Loucy (cell line): Measurements from ENCODE around the gene CYTH4.

Source experiments
- H2AFZ ChIP-seq: fragments of 200-600 bp; sonication (generic); 2 replicates; pipeline ENCODE4 v1.6.0; 2016; ENCODE audit warnings: antibody characterized with exemption, mild to moderate bottlenecking, low read length, moderate library complexity
- H3F3A ChIP-seq: fragments of 200-600 bp; 2 replicates; pipeline ENCODE4 v1.6.0; 2016; ENCODE audit warnings: antibody characterized with exemption, low read depth, mild to moderate bottlenecking
- H3K27me3 ChIP-seq: fragments of 200-600 bp; sonication (generic); 2 replicates; pipeline ENCODE4 v1.6.1; 2014; ENCODE audit warnings: low read length, mild to moderate bottlenecking; ENCODE audit not compliant: insufficient read depth, poor library complexity, severe bottlenecking
- H3K36me3 ChIP-seq: fragments of 200-600 bp; sonication (generic); 2 replicates; pipeline ENCODE4 v1.6.1; 2016; ENCODE audit warnings: low read length; ENCODE audit not compliant: insufficient read depth
- H3K4me1 ChIP-seq: fragments of 200-600 bp; sonication (generic); 2 replicates; pipeline ENCODE4 v1.5.1; 2014; ENCODE audit warnings: low read length, mild to moderate bottlenecking; ENCODE audit not compliant: insufficient read depth, poor library complexity, severe bottlenecking
- H3K4me2 ChIP-seq: fragments of 200-600 bp; sonication (generic); 2 replicates; pipeline ENCODE4 v1.6.0; 2014; ENCODE audit warnings: antibody characterized with exemption, low read length, low read depth, mild to moderate bottlenecking; ENCODE audit not compliant: poor library complexity, severe bottlenecking
- H3K4me3 ChIP-seq: fragments of 200-600 bp; sonication (generic); 2 replicates; pipeline ENCODE4 v1.5.1; 2014; ENCODE audit warnings: low read length, mild to moderate bottlenecking, mixed read lengths; ENCODE audit not compliant: poor library complexity, severe bottlenecking
- H3K79me2 ChIP-seq: fragments of 200-600 bp; sonication (generic); 2 replicates; pipeline ENCODE4 v1.6.1; 2014; ENCODE audit warnings: low read length; ENCODE audit not compliant: insufficient read depth
- H3K9ac ChIP-seq: fragments of 200-600 bp; sonication (generic); 2 replicates; pipeline ENCODE4 v1.6.0; 2014; ENCODE audit warnings: mild to moderate bottlenecking, low read depth, low read length, moderate library complexity; ENCODE audit not compliant: poor library complexity, severe bottlenecking
- H3K9me2 ChIP-seq: fragments of 200-600 bp; sonication (generic); replicated peaks from 2 replicates; pipeline ENCODE4 v1.6.1; 2016; ENCODE audit warnings: low read depth, low read length, mixed read lengths
- H3K9me3 ChIP-seq: fragments of 200-600 bp; sonication (generic); 2 replicates; pipeline ENCODE4 v1.6.1; 2014; ENCODE audit warnings: mild to moderate bottlenecking, antibody characterized with exemption, low read length, low read depth; ENCODE audit not compliant: insufficient read depth
- H4K20me1 ChIP-seq: fragments of 200-600 bp; sonication (generic); 2 replicates; pipeline ENCODE4 v1.6.0; 2014; ENCODE audit warnings: antibody characterized with exemption, low read length, mild to moderate bottlenecking; ENCODE audit not compliant: insufficient read depth, poor library complexity, severe bottlenecking
- EZH2phosphoT487 ChIP-seq: fragments of 200-600 bp; IDR thresholded peaks from 2 replicates; pipeline ENCODE4 v1.6.1; 2018; ENCODE audit warnings: antibody characterized with exemption, mild to moderate bottlenecking, moderate library complexity, borderline replicate concordance
- TF ChIP-seq, protein P1 (sequence below): fragments of 200-600 bp; sonication (generic); conservative IDR thresholded peaks from 2 replicates; pipeline ENCODE4 v1.5.1; 2014; ENCODE audit warnings: mild to moderate bottlenecking, antibody characterized with exemption, low read length

Gene CYTH4

DNA sequence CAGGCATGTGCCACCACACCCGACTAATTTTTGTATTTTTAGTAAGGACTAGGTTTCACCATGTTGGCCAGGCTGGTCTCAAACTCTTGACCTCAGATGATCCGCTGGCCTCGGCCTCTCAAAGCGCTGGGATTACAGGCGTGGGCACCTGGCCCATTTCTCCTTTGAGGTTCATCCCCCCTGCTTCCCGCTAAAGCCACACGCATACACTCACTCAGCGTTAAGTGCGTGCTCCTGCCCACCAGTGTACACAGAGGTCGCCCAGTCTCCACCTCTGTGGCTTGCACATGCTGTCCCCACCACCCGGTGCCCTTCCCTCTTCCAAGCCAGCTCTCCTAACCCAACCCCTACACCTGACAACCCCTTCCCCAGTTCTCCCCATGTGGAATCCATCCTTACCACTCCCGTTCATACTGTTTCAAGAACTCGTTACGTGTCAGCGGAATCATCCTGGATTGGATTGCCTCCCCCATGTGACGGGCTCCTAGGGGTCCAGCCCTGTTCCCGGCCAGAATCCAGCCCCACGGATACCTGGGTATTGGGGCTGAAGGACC, 15.7 kb upstream of the CYTH4 start:
- Histone ChIP-seq H2AFZ (peak overlapping the region; percentile 57), H3K9me3 (peaks cover 9% of the 10 kb centered on the region; the same call in 1 of the 2 replicates), H4K20me1 (no peaks in the 10 kb centered on the region), H3K4me3 (peak overlapping the region; percentile 65), H3K27me3 (no peaks in the 10 kb centered on the region), H3K4me1 (peaks cover 41% of the 10 kb centered on the region), H3K36me3 (no peaks in the 10 kb centered on the region), H3K9ac (peak overlapping the region; percentile 43), H3K9me2 (no peaks in the 10 kb centered on the region), H3K79me2 (no peaks in the 10 kb centered on the region), H3K4me2 (peak overlapping the region; percentile 53), H3F3A (no peaks in the 10 kb centered on the region)
- no peak for TF ChIP-seq EZH2phosphoT487
- TF ChIP-seq, protein P1, sequence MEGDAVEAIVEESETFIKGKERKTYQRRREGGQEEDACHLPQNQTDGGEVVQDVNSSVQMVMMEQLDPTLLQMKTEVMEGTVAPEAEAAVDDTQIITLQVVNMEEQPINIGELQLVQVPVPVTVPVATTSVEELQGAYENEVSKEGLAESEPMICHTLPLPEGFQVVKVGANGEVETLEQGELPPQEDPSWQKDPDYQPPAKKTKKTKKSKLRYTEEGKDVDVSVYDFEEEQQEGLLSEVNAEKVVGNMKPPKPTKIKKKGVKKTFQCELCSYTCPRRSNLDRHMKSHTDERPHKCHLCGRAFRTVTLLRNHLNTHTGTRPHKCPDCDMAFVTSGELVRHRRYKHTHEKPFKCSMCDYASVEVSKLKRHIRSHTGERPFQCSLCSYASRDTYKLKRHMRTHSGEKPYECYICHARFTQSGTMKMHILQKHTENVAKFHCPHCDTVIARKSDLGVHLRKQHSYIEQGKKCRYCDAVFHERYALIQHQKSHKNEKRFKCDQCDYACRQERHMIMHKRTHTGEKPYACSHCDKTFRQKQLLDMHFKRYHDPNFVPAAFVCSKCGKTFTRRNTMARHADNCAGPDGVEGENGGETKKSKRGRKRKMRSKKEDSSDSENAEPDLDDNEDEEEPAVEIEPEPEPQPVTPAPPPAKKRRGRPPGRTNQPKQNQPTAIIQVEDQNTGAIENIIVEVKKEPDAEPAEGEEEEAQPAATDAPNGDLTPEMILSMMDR, result no peak

DNA sequence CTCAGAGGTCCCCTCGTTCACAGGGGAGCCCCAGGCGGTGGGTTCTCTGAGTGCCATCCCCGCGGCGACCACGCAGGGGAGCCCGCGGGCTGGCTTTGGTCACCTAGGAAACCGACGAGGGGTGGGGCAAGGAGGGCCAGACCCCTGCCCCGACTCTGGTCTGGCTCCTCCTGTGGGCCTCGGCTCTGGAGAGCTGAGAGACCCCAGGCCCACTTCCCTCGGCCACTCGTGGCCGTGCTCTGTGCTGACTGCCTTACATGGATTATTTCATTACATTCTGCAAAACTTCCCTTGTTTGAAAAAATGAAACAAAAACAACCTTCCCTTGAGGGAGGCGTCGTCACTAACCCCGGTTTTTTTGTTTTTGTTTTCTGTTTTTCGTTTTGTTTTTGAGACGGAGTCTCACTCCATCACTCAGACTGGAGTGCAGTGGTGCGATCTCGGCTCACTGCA, 15.1 kb upstream of the CYTH4 start:
- TF ChIP-seq, protein P1, result peak; percentile 86
- TF ChIP-seq EZH2phosphoT487, result no peak
- Histone ChIP-seq H4K20me1 (no peaks in the 10 kb centered on the region), H3K9me2 (no peaks in the 10 kb centered on the region), H3K27me3 (no peaks in the 10 kb centered on the region), H3K4me1 (peaks cover 41% of the 10 kb centered on the region), H3K36me3 (no peaks in the 10 kb centered on the region), H3K79me2 (no peaks in the 10 kb centered on the region), H3F3A (no peaks in the 10 kb centered on the region), H3K9ac (peak overlapping the region; percentile 43), H2AFZ (peak overlapping the region; percentile 57), H3K4me2 (peak overlapping the region; percentile 53), H3K9me3 (peaks cover 9% of the 10 kb centered on the region; the same call in 1 of the 2 replicates), H3K4me3 (peak overlapping the region; percentile 65)

DNA sequence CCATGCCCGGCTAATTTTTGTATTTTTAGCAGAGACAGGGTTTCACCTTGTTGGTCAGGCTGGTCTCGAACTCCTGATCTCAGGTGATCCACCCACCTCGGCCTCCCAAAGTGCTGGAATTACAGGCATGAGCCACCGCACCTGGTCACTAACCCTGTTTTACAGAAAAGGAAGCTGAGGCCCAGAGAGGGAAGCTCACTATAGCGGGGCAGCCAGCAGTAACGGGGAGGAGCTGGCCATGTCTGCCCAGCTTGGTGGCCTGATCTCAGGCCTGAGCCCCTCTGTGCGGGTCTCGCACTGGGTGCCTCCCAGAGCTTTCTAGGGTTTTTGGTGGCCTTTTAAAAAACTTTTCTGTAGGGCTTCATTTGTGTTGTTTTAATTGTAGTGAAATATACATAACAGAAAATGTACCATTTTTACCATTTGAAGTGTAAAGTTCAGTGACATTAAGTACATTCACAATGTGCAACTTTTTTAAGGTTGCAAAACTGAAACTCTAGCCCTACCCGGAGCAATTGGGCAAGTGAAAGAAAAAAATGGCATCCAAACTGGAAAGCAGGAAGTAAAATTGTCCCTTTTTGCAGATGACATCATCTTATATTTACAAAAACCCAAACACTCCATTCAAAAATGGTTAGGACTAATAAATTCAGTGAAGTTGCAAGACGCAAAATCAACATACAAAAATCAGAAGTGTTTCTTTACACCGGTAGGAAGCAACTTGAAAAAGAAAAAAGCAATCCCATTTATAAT, 14.5 kb upstream of the CYTH4 start:
- Histone ChIP-seq H3K79me2 (no peaks in the 10 kb centered on the region), H3F3A (no peaks in the 10 kb centered on the region), H4K20me1 (no peaks in the 10 kb centered on the region), H3K9ac (peak overlapping the region; percentile 43), H3K9me2 (no peaks in the 10 kb centered on the region), H3K9me3 (peaks cover 9% of the 10 kb centered on the region; the same call in 1 of the 2 replicates), H3K27me3 (no peaks in the 10 kb centered on the region), H3K4me3 (peak overlapping the region; percentile 65), H2AFZ (no peak overlapping the region), H3K4me1 (peaks cover 41% of the 10 kb centered on the region), H3K4me2 (peak overlapping the region; percentile 53), H3K36me3 (no peaks in the 10 kb centered on the region)
- TF ChIP-seq EZH2phosphoT487, result no peak
- TF ChIP-seq, protein P1, result no peak
